Thyroid gland (tissue), 4 donors: Measurements from ENCODE around the gene FOXP1. TPM values are rescaled to one million over a fixed set of nuclear protein-coding genes. Genes with fewer than 3 reads are reported as not detected.

Experiments used
- DNase-seq, 2 donors: peaks; one replicate each; pipeline ENCODE4 v3.0.0-alpha.2; 2019
- H3K27ac ChIP-seq, 3 donors: fragments of 200-600 bp; sonication (generic); 1 replicate in 2 of 3; 2 replicates in 1 of 3; pipeline ENCODE4 v1.5.1; 2016 to 2019; ENCODE audit warnings: mild to moderate bottlenecking in 1 of 3, moderate library complexity in 1 of 3
- H3K27me3 ChIP-seq: fragments of 200-600 bp; sonication (generic); one replicate; pipeline ENCODE4 v1.5.1; 2019
- H3K36me3 ChIP-seq, 2 donors: fragments of 200-600 bp; sonication (generic); one replicate each; pipeline ENCODE4 v1.5.1; 2016 to 2019
- H3K4me1 ChIP-seq, 2 donors: fragments of 200-600 bp; sonication (generic); one replicate each; pipeline ENCODE4 v1.5.1; 2017 to 2019
- H3K4me3 ChIP-seq, 3 donors: fragments of 200-600 bp; sonication (generic); replicated peaks in 1 of 3; 1 replicate in 2 of 3; 2 replicates in 1 of 3; pipeline ENCODE4 v1.5.1; 2016; ENCODE audit warnings: mild to moderate bottlenecking in 1 of 3
- H3K9me3 ChIP-seq: fragments of 200-600 bp; sonication (generic); one replicate; pipeline ENCODE4 v1.5.1; 2017
- CTCF ChIP-seq, 6 experiments: fragments of 200-600 bp in 3 of 6; fragments of 450-650 bp in 3 of 6; sonication (generic) in 3 of 6; IDR thresholded peaks; one replicate each; pipeline ENCODE4 v1.5.1; 2016 to 2019; ENCODE audit warnings: antibody characterized with exemption in 6 of 6, mild to moderate bottlenecking in 2 of 6, inconsistent platforms in 1 of 6, moderate library complexity in 1 of 6
- POLR2A ChIP-seq, 2 donors: fragments of 450-650 bp; IDR thresholded peaks; one replicate each; pipeline ENCODE4 v1.6.1; 2017; ENCODE audit warnings: antibody characterized with exemption in 2 of 2, mild to moderate bottlenecking in 2 of 2, moderate library complexity in 1 of 2
- WGBS, 2 donors: methylation state at CpG; one replicate each; pipeline ENCODE4 v1.1.5; 2017; 5-methylcytosine and 5-hydroxymethylcytosine counted together
- intact Hi-C: fragments of 100-400 bp; cut with DNase I; formaldehyde crosslinking; loops from one replicate; pipeline ENCODE4 v1.15.1; 2023
- total RNA-seq, 4 donors: library from RNA; depleted of rRNA; stranded (reverse); fragments of >200 nt; gene quantifications; one replicate each; pipeline ENCODE4 v1.2.3, GENCODE V29; 2016

Gene FOXP1
- total RNA-seq, 4 donors from 2014 or later: 111 to 187 (median 141) TPM

GRCh38 chr3:71542521-71543370 lies 40.8 kb downstream of the FOXP1 start:
- H3K4me3 ChIP-seq: no peak overlapping the region
- H3K36me3 ChIP-seq: no peaks in the 10 kb centered on the region
- DNase-seq: peak in 1 of 2 donors; percentile 20
- intact Hi-C loops: no loop called here
- no peaks in the 10 kb centered on the region for H3K27me3 ChIP-seq
- WGBS, 2 donors: 65 to 68% methylated on average over 23 of the region's 23 CpGs
- no peaks in the 10 kb centered on the region for H3K9me3 ChIP-seq
- H3K4me1 ChIP-seq: no peaks in the 10 kb centered on the region
- no peak overlapping the region for H3K27ac ChIP-seq
- TF ChIP-seq CTCF (IDR thresholded peaks at IDR 0.05): no peak
- no peak for TF ChIP-seq POLR2A (IDR thresholded peaks at IDR 0.05)

- no peak for DNase-seq
- peaks cover 0 to 4% of the 10 kb centered on the region in 2 donors for H3K4me1 ChIP-seq
- H3K27ac ChIP-seq: no peak overlapping the region
- intact Hi-C loops: no loop called here
- H3K27me3 ChIP-seq: no peaks in the 10 kb centered on the region
- no peak overlapping the region for H3K4me3 ChIP-seq
- WGBS, 2 donors: 77 to 86% methylated on average over 3 of the region's 3 CpGs
- TF ChIP-seq CTCF (IDR thresholded peaks at IDR 0.05) (no peak), POLR2A (IDR thresholded peaks at IDR 0.05) (no peak)
- no peaks in the 10 kb centered on the region for H3K36me3 ChIP-seq
- H3K9me3 ChIP-seq: no peaks in the 10 kb centered on the region
These were observed 42.2 kb downstream of the FOXP1 start for GRCh38 chr3:71541313-71541712.

DNA sequence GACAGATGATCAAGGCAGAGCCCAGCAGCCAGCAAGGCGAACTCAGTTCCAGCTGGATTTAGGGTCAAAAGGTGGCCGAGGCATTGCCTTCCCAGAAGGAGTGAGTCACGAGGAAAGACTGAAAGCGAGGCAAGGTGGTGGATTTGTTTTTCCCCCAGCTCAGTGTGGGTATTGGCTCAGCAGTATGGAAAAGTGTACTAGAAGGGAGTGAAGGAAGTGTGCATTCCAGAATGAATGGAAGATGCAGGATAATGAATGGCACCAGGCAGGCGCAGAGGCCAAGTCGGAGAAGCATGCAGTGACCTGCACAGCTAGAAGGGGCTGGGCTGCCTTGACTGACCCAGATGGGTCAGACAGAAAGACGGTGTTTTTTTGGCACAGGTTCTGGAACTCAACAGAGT lies 46.3 kb downstream of the FOXP1 start:
- H3K27ac ChIP-seq: no peak overlapping the region
- no peaks in the 10 kb centered on the region for H3K27me3 ChIP-seq
- no peak for DNase-seq
- H3K36me3 ChIP-seq: no peaks in the 10 kb centered on the region
- no peak overlapping the region for H3K4me3 ChIP-seq
- no peaks in the 10 kb centered on the region for H3K9me3 ChIP-seq
- TF ChIP-seq POLR2A (IDR thresholded peaks at IDR 0.05) (no peak), CTCF (IDR thresholded peaks at IDR 0.05) (no peak)
- H3K4me1 ChIP-seq: peaks cover 0 to 4% of the 10 kb centered on the region in 2 donors
- 77 to 90% methylated on average over 7 of the region's 7 CpGs for WGBS, 2 donors
- intact Hi-C loops: no loop called here

DNA sequence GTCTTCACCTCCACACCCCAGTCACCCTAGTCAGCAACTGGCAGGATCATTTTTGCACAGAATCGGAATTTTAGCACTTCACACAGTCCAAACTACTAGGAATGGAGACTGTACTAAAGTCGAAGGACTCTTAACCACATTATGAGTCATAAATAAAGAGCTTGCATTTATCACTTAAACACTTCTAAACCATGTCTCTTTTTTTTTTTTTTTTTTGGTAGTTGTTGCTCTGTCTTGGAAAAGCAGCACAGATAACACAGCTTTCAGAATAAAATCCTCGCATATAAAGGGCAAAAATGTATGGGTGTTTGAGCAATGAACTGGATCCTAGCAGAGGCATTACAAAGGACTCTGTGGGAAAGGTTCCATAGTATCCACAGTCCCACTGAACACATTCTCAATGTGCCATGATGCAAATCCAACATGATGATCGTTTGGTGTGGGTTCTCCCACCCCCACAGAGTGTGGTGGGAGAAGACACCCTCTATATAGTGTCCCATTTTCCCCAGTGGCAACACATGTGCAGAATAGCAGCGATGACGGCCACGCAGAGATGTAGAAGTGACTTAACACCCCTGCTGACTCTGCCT lies 47.1 kb downstream of the FOXP1 start:
- no peaks in the 10 kb centered on the region for H3K27me3 ChIP-seq
- 84 to 88% methylated on average over 7 of the region's 7 CpGs for WGBS, 2 donors
- TF ChIP-seq CTCF (IDR thresholded peaks at IDR 0.05): no peak
- TF ChIP-seq POLR2A (IDR thresholded peaks at IDR 0.05): no peak
- no peaks in the 10 kb centered on the region for H3K36me3 ChIP-seq
- DNase-seq: no peak
- no peaks in the 10 kb centered on the region for H3K9me3 ChIP-seq
- H3K4me3 ChIP-seq: no peak overlapping the region
- intact Hi-C loops: no loop called here
- H3K27ac ChIP-seq: no peak overlapping the region
- H3K4me1 ChIP-seq: peaks cover 0 to 4% of the 10 kb centered on the region in 2 donors

GRCh38 chr3:71533588-71533987 lies 49.9 kb downstream of the FOXP1 start:
- TF ChIP-seq POLR2A (IDR thresholded peaks at IDR 0.05) (no peak), CTCF (IDR thresholded peaks at IDR 0.05) (no peak)
- WGBS, 2 donors: 97 to 98% methylated on average over 4 of the region's 4 CpGs
- Histone ChIP-seq H3K4me3 (no peak overlapping the region), H3K36me3 (no peaks in the 10 kb centered on the region), H3K4me1 (peaks cover 4 to 7% of the 10 kb centered on the region in 2 donors), H3K9me3 (no peaks in the 10 kb centered on the region), H3K27me3 (no peaks in the 10 kb centered on the region), H3K27ac (no peak overlapping the region)
- intact Hi-C loops: no loop called here
- DNase-seq: no peak
